ENCODE results near the gene SEC24C.
"Not testable (repeated sequence)": the region's sequence is repeated elsewhere in the genome, so short reads cannot be mapped to it uniquely, and the experiment has no call there.

The SEC24C gene

GRCh38 chr10:73795491-73795890, 51.3 kb downstream of the SEC24C start:
- DNase-seq = not testable (repeated sequence)

- not testable (repeated sequence) for DNase-seq
These were observed 51.9 kb downstream of the SEC24C start for GRCh38 chr10:73796035-73796434.

GRCh38 chr10:73796766-73797165, 52.6 kb downstream of the SEC24C start:
- DNase-seq = no peak

- no peak for DNase-seq
These were observed 53.3 kb downstream of the SEC24C start for GRCh38 chr10:73797324-73798025.

- no peak for DNase-seq
These were observed 53.9 kb downstream of the SEC24C start for GRCh38 chr10:73798087-73798486.

GRCh38 chr10:73798927-73799560, 54.9 kb downstream of the SEC24C start:
- DNase-seq = no peak

GRCh38 chr10:73799899-73800559, 55.9 kb downstream of the SEC24C start:
- no peak for DNase-seq

- no peak for DNase-seq
These were observed 56.5 kb downstream of the SEC24C start for GRCh38 chr10:73800560-73801252.

GRCh38 chr10:73801253-73801590, 57.0 kb downstream of the SEC24C start:
- DNase-seq = no peak

GRCh38 chr10:73802276-73802991, 58.3 kb downstream of the SEC24C start:
- DNase-seq = no peak

- no peak for DNase-seq
These were observed 59.6 kb downstream of the SEC24C start for GRCh38 chr10:73803680-73804286.

GRCh38 chr10:73806176-73806950, 62.2 kb downstream of the SEC24C start:
- no peak for DNase-seq

- no peak for DNase-seq
These were observed 63.3 kb downstream of the SEC24C start for GRCh38 chr10:73807471-73807870.

GRCh38 chr10:73808021-73808815, 64.0 kb downstream of the SEC24C start:
- no peak for DNase-seq

- DNase-seq = no peak
These were observed 65.1 kb downstream of the SEC24C start for GRCh38 chr10:73809061-73809818.

GRCh38 chr10:73810358-73810734, 66.2 kb downstream of the SEC24C start:
- no peak for DNase-seq

- no peak for DNase-seq
These were observed 66.7 kb downstream of the SEC24C start for GRCh38 chr10:73810735-73811465.

GRCh38 chr10:73812657-73813056, 68.5 kb downstream of the SEC24C start:
- DNase-seq = no peak

GRCh38 chr10:73813333-73813732, 69.2 kb downstream of the SEC24C start:
- no peak for DNase-seq

Measured in NCI-H187 treated with DMSO at 0.1 percent for 48 hours (cell line).